Nephron (organoid): ENCODE measurements around the gene DDX1.

Experiments
- H3K27ac Mint-ChIP-seq, 3 experiments: 2 replicates each; pipeline ENCODE4 v1.8.0; 2020; ENCODE audit warnings: mixed read lengths in 3 of 3, mild to moderate bottlenecking in 2 of 3, moderate library complexity in 1 of 3
- H3K27me3 Mint-ChIP-seq: 2 replicates; pipeline ENCODE4 v1.8.0; 2021; ENCODE audit warnings: low read depth, mild to moderate bottlenecking, moderate library complexity, mixed read lengths
- H3K36me3 Mint-ChIP-seq: 2 replicates; pipeline ENCODE4 v1.8.0; 2020; ENCODE audit warnings: low read depth, mixed read lengths
- H3K4me1 Mint-ChIP-seq: 2 replicates; pipeline ENCODE4 v1.8.0; 2020; ENCODE audit warnings: mixed read lengths
- H3K4me3 Mint-ChIP-seq, 3 experiments: 2 replicates each; pipeline ENCODE4 v1.8.0; 2020; ENCODE audit warnings: mild to moderate bottlenecking in 3 of 3, mixed read lengths in 3 of 3, moderate library complexity in 2 of 3
- H3K9me3 Mint-ChIP-seq: 2 replicates; pipeline ENCODE4 v1.8.0; 2020; ENCODE audit warnings: mixed read lengths
- TF ChIP-seq, protein P1 (sequence below), 3 experiments: fragments of 200-600 bp; sonication (generic); IDR thresholded peaks; one replicate each; pipeline ENCODE4 v1.5.0; 2021; ENCODE audit warnings: antibody characterized with exemption in 3 of 3; ENCODE audit not compliant: unreplicated experiment in 3 of 3

Gene DDX1

DNA sequence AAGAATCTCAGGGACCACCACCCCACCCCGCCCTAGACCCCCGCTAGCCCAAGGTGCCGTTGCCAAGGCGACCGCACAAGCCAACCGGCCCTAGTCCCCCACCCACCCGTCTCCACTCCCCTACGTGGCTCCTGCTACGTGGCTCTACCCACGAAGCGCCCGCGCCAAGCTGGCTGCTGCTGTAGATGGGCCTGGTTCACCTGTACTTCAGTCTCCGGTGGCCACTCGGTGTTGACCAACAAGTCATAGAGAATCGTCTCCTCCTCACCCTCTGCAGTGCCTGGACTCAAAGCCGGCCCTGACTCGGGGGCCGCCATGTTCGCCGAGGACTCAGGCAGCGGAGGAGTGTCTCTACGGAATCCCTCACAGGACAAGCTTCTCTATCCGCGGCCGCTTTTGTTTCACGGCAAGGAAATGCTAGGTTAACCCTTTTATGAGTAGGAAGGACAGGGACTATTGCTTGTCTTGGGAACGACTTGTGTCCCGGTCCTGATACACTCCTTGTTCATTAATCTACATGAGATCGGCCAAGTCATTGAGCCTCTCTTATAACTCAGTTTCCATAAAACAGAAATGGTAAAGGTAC is 30.6 kb upstream of the DDX1 start, which contains the start of gene NBAS:
TSS of gene NBAS (minus strand) at position 347 of the 586 bp plus-strand sequence. CDS start at position 317, 30 bp downstream.
- TF ChIP-seq, protein P1, sequence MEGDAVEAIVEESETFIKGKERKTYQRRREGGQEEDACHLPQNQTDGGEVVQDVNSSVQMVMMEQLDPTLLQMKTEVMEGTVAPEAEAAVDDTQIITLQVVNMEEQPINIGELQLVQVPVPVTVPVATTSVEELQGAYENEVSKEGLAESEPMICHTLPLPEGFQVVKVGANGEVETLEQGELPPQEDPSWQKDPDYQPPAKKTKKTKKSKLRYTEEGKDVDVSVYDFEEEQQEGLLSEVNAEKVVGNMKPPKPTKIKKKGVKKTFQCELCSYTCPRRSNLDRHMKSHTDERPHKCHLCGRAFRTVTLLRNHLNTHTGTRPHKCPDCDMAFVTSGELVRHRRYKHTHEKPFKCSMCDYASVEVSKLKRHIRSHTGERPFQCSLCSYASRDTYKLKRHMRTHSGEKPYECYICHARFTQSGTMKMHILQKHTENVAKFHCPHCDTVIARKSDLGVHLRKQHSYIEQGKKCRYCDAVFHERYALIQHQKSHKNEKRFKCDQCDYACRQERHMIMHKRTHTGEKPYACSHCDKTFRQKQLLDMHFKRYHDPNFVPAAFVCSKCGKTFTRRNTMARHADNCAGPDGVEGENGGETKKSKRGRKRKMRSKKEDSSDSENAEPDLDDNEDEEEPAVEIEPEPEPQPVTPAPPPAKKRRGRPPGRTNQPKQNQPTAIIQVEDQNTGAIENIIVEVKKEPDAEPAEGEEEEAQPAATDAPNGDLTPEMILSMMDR (IDR thresholded peaks at IDR 0.05; ENCODE audit: unreplicated experiment in 3 of 3), result no peak
- H3K4me3 Mint-ChIP-seq, result peak within 1 kb of the TSS; percentile 99
- peaks cover 36% of the 10 kb centered on the region for H3K4me1 Mint-ChIP-seq
- H3K27me3 Mint-ChIP-seq, result peaks cover 4% of the 10 kb centered on the region
- H3K27ac Mint-ChIP-seq, result peak within 1 kb of the TSS; percentile 97 to 98 (median 98)
- H3K9me3 Mint-ChIP-seq, result no peaks in the 10 kb centered on the region
- no peaks in the 10 kb centered on the region for H3K36me3 Mint-ChIP-seq

DNA sequence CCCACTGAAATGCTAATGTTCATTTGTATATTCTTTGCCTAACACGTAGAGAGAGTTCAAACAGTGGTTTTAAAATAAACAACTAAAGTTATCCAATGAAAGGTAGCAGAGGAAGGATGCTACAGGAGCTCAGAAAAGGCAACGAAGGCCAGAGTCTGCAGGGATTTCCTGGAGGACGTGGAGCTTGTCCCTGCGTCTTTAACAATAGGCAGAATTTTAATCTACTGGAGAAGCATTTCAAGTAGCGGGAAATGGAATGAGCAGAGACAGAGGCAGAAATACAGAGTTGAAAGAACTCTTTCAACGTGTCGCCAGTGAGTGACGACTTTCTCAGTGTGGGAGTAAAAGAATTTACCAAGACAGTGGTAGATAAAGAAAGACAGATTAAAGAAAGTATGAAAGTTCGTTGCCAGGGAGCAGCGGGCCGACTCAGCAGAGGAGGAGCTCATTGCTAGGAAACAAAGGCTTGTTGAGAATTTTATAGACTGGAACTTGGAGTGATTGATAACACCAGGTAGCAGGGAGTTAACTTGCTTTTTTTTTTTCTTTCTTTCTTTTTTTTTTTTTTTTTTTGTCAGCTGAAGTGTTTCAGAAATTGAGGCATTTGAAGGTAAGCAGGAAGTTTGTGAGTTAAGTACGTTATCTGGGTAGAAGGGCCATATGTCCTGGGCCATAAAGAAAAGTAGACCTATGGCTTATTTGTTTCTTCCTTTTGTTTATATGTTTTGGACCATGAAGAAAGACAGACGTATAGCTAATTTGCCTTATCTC is 29.9 kb upstream of the DDX1 start:
- H3K9me3 Mint-ChIP-seq, result no peaks in the 10 kb centered on the region
- no peaks in the 10 kb centered on the region for H3K36me3 Mint-ChIP-seq
- H3K4me3 Mint-ChIP-seq, result peak overlapping the region; percentile 99
- H3K27me3 Mint-ChIP-seq, result peaks cover 4% of the 10 kb centered on the region
- peak overlapping the region; percentile 97 to 98 (median 98) for H3K27ac Mint-ChIP-seq
- H3K4me1 Mint-ChIP-seq, result peaks cover 36% of the 10 kb centered on the region
- TF ChIP-seq, protein P1 (IDR thresholded peaks at IDR 0.05; ENCODE audit: unreplicated experiment in 3 of 3), result no peak

DNA sequence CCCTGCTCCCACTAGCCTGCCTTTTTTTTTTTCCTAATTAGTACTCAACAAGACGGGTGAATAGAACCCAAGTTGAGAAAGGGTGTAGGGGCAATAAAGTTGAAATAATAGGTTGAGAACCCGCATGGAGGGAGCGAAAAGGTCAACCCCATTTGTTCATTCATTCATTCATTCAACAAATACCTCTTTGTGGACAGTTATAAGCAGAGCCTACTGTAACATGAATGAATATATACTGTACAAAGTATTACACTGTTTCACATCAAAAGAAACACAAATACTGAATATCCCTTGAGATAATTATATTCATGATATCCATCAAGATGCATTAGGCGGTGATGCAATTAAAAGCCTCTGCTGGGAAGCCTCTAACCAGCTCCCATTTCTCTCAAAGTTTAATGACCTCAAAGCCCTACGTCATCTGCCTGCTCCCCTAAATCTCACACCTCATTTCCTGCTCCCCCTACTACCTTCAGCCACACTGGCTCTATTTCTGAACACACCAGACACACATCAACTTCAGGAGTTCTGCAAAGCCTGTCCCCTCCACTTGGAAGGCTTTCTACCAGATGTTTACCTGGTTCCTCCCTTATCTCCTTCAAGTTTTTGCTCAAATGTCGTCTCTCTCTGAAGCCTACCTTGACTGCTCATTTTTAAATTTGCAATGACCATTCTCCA is 29.2 kb upstream of the DDX1 start:
- H3K4me3 Mint-ChIP-seq, result peak overlapping the region; percentile 99
- peaks cover 4% of the 10 kb centered on the region for H3K27me3 Mint-ChIP-seq
- peaks cover 36% of the 10 kb centered on the region for H3K4me1 Mint-ChIP-seq
- TF ChIP-seq, protein P1 (IDR thresholded peaks at IDR 0.05; ENCODE audit: unreplicated experiment in 3 of 3), result no peak
- H3K27ac Mint-ChIP-seq, result peak overlapping the region; percentile 97 to 98 (median 98)
- no peaks in the 10 kb centered on the region for H3K36me3 Mint-ChIP-seq
- no peaks in the 10 kb centered on the region for H3K9me3 Mint-ChIP-seq

DNA sequence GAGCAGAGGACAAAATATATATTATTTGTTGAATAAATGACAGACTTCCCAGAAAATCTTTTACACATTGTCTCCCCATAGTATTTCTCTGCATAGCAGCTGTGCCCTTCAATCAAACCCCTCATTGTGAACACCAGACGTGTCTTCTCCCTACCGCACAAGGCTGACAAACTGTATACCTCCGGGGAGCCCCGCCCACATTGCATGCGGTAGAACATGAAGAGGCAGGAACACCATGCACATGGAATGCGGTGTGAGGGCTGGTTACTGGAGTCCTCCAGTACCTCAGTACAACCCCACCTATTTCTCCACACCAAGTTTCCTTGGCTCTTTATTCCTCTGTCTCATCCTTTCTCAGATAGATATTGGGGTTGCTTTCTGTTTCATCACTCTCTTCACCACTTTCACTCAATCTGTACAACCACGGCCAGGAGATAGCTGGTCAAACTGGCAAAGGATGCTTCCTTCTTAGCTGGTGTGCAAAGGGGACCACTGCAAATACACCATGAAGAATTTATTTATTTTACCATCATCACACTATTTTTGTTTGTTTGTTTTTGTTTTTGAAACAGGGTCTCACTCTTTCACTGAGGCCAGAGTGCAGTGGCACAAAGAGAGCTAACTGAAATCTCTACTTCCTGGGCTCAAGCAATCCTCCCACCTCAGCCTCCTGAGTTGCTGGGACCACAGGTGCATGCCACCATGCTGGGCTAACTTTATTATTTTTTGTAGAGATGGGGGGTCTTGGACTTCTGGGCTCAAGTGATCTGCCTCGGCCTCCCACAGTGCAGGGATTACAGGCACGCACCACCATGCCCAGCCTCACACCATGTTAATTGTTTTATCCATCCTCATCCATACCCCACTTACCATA is 28.2 kb upstream of the DDX1 start:
- H3K9me3 Mint-ChIP-seq, result no peaks in the 10 kb centered on the region
- H3K36me3 Mint-ChIP-seq, result no peaks in the 10 kb centered on the region
- H3K27ac Mint-ChIP-seq, result peak overlapping the region; percentile 42 to 98 (median 75)
- peak overlapping the region; percentile 52 to 74 (median 59) for H3K4me3 Mint-ChIP-seq
- TF ChIP-seq, protein P1 (IDR thresholded peaks at IDR 0.05; ENCODE audit: unreplicated experiment in 3 of 3), result no peak
- H3K27me3 Mint-ChIP-seq, result peaks cover 4% of the 10 kb centered on the region
- peaks cover 36% of the 10 kb centered on the region for H3K4me1 Mint-ChIP-seq

DNA sequence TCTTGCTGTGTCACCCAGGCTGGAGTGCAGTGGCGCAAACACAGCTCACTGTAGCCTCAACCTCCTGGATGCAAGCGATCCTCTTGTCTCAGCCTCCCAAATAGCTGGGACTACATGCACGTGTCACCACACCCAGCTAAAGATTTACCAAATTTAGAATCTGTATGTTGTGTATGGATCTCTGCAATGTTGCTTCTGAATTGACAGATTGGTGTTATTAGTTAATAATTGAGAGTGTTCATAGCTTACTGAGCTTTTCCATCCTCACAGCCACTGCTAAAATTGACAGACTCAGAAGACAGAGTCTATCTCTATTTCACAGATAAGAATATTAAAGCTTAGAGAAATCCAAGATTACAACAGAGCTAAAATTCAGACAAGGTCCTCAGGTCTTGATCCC is 26.3 kb upstream of the DDX1 start:
- H3K9me3 Mint-ChIP-seq, result no peaks in the 10 kb centered on the region
- H3K27me3 Mint-ChIP-seq, result peaks cover 4% of the 10 kb centered on the region
- H3K4me1 Mint-ChIP-seq, result peaks cover 32% of the 10 kb centered on the region
- TF ChIP-seq, protein P1 (IDR thresholded peaks at IDR 0.05; ENCODE audit: unreplicated experiment in 3 of 3), result no peak
- H3K27ac Mint-ChIP-seq, result no peak overlapping the region
- H3K4me3 Mint-ChIP-seq, result no peak overlapping the region
- H3K36me3 Mint-ChIP-seq, result no peaks in the 10 kb centered on the region
